Measurements from ENCODE around the gene SIRT3. TPM values are rescaled to one million over a fixed set of nuclear protein-coding genes. Genes with fewer than 3 reads are reported as not detected.

SIRT3 gene
- total and polyA plus RNA-seq, 8 donors, result 7.7 to 25.1 (median 11.8) TPM

DNA sequence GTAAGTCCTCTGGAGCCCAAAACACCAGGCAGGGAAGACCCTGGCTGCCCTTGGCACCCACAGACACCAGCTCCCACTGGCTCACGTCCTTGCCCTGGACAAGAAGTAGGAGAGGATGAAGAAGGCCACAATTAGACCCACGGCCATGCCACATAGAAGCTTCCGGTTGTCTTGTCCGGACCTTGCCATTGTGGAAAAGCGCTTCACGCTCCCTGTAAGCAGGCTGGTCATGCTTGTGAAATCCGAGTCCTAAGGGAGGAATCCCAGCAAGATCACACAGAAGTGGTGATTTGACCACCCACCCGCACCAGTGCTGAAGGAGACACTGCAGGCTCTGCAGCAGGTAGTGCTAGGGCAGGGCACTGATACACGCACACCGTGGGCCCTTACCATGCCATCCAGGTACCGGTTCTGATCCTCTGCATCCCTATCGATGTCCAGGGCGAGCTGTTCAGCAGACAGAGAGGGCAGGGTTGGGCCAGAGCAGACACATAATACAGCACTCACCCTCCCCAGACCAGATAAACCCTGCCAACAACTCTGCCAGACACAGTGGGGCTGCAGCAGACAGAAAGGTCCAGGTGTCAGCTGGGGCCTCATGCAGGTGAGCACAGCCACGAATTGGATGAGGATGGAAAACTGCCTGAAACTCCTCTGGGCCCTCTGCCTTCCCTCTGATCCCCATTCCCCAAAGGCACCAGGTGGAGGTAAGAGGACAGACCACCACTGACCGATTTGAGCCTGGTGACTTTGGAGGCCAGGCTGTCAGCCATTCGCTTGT lies 30.7 kb downstream of the SIRT3 start:
- Histone ChIP-seq H3K9me3 (no peaks in the 10 kb centered on the region), H3K4me1 (peaks cover 10 to 29% (median 24%) of the 10 kb centered on the region in 3 donors), H3K4me3 (peak overlapping the region in 3 of 4 donors; percentile 94 to 100 (median 99)), H3K36me3 (peaks cover 0 to 25% (median 9%) of the 10 kb centered on the region in 3 donors), H3K27ac (no peak overlapping the region), H3K27me3 (no peaks in the 10 kb centered on the region)
- no peak for TF ChIP-seq CTCF (IDR thresholded peaks at IDR 0.05)
- no peak for ATAC-seq
- intact Hi-C loops (cut with DNase I), result no loop called here
- no peak for FAIRE-seq
- peak in 2 of 6 donors; percentile 18 to 34 for DNase-seq
- WGBS, 2 donors, result 71 to 80% methylated on average over 16 of the region's 16 CpGs

DNA sequence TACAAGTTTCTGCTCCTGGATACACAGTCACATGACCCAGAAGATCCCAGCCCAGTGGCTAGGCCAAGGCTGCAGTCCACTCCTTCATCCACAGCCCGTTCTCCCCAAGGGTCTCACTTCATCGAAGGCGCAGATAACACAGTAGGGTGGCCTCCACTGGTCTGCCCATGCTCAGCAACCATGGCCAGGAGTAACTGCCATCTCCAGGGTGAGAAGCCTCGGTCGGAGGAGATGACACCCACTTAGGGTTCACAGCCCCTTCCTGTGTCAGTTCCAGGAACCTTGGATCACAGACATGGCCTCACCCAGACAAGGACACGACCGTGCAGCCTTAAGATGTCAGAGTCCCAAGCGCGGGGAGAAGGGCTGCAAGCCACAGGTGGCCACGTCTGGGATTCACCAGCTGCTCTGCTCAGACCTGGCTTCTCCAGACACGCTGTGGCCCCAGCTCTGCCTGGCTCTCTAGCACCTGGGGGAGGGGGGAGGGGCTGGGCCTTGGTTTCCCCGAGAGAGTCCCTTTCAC lies 31.5 kb downstream of the SIRT3 start:
- ATAC-seq (no peak), FAIRE-seq (no peak), DNase-seq (peak in 3 of 6 donors; percentile 17 to 47 (median 27))
- peaks cover 0 to 25% (median 9%) of the 10 kb centered on the region in 3 donors for H3K36me3 ChIP-seq
- H3K4me3 ChIP-seq, result no peak overlapping the region
- WGBS, 2 donors, result 65 to 85% methylated on average over 12 of the region's 12 CpGs
- TF ChIP-seq CTCF (IDR thresholded peaks at IDR 0.05), result no peak
- H3K4me1 ChIP-seq, result peaks cover 4 to 21% (median 17%) of the 10 kb centered on the region in 3 donors
- no peak overlapping the region for H3K27ac ChIP-seq
- intact Hi-C loops (cut with DNase I), result no loop called here
- no peaks in the 10 kb centered on the region for H3K9me3 ChIP-seq
- H3K27me3 ChIP-seq, result no peaks in the 10 kb centered on the region

DNA sequence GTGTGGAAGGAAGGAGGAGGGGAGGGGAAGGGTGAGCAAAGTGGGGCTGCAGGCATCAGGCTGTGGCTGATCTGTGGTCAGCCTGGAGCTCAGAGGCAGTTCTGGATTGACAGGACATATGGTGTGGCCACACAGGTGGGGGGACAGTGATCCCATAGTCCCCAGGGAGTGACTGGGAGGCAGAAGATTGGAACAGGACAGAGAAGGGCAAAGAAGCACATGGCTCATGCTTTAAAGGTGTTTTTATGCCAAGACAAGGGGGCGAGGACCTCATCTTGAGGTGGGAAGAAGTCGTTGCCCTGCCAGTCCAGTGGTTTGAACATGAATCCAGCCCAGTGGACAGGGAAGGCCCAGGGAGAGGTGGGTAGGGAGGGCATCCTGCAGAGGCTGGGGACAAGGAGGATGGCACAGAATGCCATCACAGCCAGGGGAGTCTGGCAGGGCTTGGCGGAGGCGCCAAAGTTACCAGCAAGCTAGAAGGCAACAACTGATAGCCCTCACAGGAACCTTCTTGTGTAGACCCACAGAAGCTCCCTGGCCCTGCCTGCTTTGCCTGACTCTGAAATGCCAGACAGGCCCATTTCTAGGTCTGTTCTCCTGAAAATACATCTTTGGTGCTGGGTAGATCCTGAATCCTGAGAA lies 32.1 kb downstream of the SIRT3 start:
- ATAC-seq (no peak), DNase-seq (peak in 3 of 6 donors; percentile 14 to 35 (median 24)), FAIRE-seq (no peak)
- Histone ChIP-seq H3K4me1 (peaks cover 0 to 16% (median 12%) of the 10 kb centered on the region in 3 donors), H3K27ac (no peak overlapping the region), H3K27me3 (no peaks in the 10 kb centered on the region), H3K9me3 (no peaks in the 10 kb centered on the region), H3K4me3 (no peak overlapping the region), H3K36me3 (peaks cover 0 to 25% (median 9%) of the 10 kb centered on the region in 3 donors)
- 87 to 88% methylated on average over 4 of the region's 4 CpGs for WGBS, 2 donors
- intact Hi-C loops (cut with DNase I), result no loop called here
- TF ChIP-seq CTCF (IDR thresholded peaks at IDR 0.05), result no peak

- Histone ChIP-seq H3K9me3 (no peaks in the 10 kb centered on the region), H3K4me3 (no peak overlapping the region), H3K36me3 (peaks cover 0 to 25% (median 9%) of the 10 kb centered on the region in 3 donors), H3K27me3 (no peaks in the 10 kb centered on the region), H3K4me1 (peaks cover 0 to 16% (median 11%) of the 10 kb centered on the region in 3 donors), H3K27ac (no peak overlapping the region)
- 86 to 92% methylated on average over 7 of the region's 7 CpGs for WGBS, 2 donors
- ATAC-seq (no peak), DNase-seq (peak in 1 of 6 donors; percentile 14), FAIRE-seq (no peak)
- intact Hi-C loops (cut with DNase I), result no loop called here
- no peak for TF ChIP-seq CTCF (IDR thresholded peaks at IDR 0.05)
Observed at GRCh38 chr11:203056-203944, 32.8 kb downstream of the SIRT3 start.
